HG03045 (cell line): ENCODE results near the gene CTIF.

ENCODE experiments used
- ATAC-seq: cut with Tn5 transposase; IDR thresholded peaks from one replicate; pipeline ENCODE4 v1.9.1; 2021; ENCODE audit warnings: mild to moderate bottlenecking, moderate library complexity; ENCODE audit not compliant: unreplicated experiment

CTIF gene

DNA sequence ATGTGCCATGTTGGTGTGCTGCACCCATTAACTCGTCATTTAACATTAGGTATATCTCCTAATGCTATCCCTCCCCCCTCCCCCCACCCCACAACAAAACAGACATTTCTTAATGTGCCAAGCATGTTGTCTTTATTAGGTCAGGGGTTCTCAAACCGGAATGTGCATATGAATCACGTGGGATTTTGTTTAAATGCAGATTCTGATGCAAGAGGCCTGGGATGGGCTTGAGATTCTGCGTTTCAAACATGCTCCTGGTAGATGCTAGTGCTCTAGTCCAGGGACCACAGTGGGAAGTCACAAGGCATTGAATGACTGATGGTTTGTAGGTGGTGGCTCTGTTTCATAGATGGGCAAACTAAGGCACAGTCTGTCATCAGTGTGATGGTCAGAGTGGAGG, 227.2 kb downstream of the CTIF start:
- ATAC-seq, result no peak

DNA sequence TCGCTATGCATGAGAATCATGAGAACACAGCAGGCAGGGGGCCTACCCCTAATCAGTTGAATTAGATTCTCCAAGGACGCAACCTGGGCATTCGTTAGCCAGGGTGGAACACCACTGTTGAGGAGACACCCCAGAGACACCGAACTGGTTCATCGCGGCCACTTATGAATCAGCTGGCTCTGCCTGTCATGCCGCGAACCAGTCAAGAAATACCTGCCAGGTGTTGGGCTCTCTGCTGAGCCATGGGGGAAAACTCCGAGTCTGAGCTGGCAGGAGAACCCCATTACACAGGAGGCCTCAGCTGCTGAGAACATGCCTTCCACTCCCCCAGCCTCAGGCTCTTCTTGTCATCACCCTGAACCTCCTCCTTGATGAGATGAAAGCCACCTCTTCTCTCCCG, 227.7 kb downstream of the CTIF start:
- no peak for ATAC-seq

GRCh38 chr18:48767090-48767690, 228.4 kb downstream of the CTIF start:
- no peak for ATAC-seq

DNA sequence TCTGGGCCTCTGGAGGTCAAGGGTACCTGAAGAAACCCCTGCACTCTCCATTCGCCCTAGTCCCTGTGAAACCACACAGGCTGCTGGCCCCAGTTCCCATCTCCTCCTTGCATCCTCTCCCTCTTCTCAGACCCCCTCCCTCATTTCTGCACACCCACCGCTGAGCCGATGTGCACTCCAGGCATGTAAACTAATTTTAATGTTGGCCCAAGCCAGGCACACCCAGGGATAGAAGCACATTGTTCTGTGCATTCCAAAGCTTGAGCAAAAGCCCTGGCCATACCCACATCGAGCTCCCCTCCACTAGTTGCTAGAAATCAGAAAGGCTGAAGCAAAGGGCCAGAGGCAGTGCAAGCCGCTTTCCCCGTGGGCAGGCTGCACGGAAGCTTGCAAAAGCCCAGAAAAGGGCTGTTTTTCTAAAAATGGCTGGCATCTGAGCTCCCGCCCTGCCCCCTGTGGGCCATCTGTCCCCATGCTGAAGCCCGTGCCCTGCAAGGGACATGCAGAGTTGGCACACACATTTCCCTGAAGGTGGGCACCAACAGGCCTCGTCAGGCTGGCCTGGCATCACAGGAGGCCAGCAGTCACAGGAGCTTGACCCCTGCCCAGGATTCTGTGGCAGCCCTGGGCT, 230.3 kb downstream of the CTIF start:
- no peak for ATAC-seq

DNA sequence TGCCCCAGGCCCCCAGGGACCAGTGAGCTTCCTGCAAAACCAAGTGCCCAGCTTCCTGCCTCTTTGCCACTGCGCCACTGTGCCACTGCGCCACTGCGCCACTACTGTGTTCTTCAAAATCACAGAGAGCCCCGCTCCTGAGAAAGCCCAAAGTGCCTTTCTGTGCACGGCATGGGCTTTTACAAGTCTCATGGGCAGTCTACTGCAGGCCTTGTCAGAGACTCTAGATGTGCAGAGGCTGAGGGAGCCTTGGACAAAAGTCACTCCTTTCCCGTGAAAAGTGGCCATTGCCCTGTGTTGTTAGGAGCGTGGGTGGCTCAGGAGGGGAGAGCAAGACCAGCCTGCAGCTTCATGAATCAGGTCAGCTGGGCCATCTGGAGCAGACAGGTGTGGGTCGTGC, 231.4 kb downstream of the CTIF start:
- no peak for ATAC-seq

- ATAC-seq, result no peak
Measured at GRCh38 chr18:48771641-48772375, 233.0 kb downstream of the CTIF start.

DNA sequence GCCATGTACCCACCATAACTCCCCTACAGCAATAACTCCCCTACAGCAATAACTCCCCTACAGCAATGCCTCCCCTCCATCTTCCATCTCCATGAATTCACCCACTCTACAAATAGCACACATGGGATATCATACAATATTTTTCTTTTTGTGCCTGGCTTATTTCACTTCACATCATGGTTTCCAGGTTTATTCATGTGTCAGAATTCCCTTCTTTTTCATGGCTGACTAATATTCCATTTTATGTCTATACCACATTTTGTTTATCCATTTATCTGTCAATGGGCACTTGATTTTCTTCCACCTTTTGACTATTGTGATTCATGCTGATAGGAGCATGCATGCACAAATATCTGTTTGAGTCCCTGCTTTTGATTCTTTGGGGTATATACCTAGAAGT, 233.6 kb downstream of the CTIF start:
- ATAC-seq, result no peak

GRCh38 chr18:48773821-48774220, 235.0 kb downstream of the CTIF start:
- ATAC-seq, result no peak

DNA sequence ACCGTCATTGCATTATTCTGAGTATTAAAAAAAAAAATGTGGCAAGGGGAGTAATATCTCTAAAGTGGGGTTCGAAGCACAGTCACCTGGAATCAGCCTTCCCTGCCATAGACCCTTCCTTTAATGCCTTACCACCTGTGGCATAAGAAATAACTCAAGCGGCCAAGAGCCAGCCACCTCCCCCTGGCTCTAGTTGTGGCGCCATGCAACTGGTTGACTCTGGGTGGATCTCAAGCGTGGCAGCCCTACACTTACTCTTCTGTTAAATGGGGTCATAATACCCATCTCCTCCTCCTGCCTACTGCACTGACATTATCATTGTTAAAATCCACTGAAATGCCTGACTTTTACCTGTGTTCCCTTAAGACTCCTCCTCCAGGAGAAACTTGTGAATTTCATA, 236.1 kb downstream of the CTIF start:
- no peak for ATAC-seq

DNA sequence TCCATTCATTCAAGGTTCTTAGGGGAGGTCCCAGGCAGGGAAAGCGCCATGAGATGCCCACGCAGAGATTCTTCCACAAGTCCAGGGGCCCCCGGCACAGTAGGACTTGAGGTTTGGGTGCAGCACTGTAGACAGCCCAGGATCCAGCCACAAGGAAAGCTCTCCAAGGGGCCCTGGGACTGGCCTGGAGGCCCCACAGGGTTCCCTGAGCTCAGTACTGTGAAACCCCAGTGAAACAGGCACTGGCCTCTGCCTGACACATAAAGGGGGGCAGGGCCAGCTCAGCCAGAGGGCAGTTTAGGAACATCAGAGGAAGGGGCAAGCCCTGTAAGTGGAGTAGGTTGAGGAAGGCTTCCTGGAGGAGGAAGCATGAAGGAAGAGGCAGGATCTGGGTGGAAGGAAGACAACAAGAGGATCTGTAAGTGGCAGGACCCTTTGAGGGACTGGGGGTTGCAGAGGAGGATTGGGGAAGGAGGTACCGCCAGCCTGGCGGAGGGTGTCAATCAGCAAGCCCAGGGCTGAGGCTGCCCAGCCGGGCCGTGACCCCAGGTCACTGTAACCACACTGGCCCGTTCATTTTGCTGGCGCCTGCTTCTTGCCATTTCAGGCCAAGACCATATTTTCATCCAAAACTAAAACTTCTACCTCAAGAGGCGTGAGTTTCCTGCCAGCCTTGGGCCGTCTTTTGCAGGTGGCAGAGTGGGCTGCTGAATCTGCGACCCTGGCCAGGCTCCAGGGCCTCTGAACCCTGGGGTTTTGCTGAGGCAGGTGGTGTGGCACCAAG, 236.7 kb downstream of the CTIF start:
- ATAC-seq, result no peak

- no peak for ATAC-seq
Measured at GRCh38 chr18:48776156-48776555, 237.3 kb downstream of the CTIF start.

- ATAC-seq, result no peak
Measured at GRCh38 chr18:48776641-48777025, 237.8 kb downstream of the CTIF start.

- ATAC-seq, result no peak
Measured at GRCh38 chr18:48777026-48777743, 238.4 kb downstream of the CTIF start.

DNA sequence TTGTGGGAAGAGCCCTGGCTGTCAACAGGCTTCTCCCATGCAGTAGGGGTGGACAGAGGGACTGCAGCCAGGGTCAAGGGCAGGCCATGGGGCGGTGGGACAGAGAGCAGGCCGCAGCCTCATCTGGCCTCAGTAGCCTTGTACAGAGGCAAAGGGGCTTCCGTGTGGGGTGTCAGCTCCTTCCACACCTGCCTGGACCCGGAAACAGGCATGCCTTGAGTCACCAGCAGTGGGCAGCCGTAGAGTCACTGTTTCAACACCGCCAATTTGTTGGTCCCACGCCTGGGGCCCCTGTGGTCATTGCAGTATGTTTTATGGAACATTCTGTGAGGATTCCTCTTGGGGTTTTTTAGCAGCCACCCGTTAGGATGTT, 238.9 kb downstream of the CTIF start:
- ATAC-seq, result no peak

DNA sequence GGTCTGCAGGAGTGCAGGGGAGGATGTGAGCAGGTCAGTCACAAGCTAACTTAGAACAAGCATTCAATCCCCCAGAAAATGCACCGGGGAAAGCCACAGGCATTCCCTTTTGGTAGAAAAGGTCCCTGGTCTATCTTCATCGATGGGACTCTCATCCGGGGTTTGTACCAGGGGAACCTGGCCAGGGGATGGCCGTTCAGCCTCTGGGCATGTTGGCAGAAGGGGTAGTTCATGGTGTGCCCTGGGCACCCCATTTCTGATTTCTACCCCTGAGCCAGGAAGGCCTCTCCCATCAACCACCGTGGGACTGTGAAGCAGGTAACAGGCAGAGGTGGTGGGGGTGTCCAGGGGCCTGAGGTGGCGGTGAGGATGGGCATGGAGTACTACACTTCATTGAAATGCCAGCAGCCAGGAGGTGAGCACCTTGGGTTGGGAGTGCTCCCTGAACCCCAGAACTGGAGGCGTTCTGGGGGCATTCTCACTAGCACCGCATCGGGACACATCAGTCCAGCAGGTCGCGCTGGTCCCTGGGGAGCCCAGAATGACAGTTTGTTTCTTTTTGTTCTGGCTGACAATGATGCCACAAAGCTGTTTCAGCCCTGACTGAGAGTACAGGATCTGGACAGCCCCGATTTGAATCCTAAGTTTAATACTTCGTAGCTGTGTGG, 239.6 kb downstream of the CTIF start:
- no peak for ATAC-seq

GRCh38 chr18:48779462-48779861, 240.6 kb downstream of the CTIF start:
- no peak for ATAC-seq

DNA sequence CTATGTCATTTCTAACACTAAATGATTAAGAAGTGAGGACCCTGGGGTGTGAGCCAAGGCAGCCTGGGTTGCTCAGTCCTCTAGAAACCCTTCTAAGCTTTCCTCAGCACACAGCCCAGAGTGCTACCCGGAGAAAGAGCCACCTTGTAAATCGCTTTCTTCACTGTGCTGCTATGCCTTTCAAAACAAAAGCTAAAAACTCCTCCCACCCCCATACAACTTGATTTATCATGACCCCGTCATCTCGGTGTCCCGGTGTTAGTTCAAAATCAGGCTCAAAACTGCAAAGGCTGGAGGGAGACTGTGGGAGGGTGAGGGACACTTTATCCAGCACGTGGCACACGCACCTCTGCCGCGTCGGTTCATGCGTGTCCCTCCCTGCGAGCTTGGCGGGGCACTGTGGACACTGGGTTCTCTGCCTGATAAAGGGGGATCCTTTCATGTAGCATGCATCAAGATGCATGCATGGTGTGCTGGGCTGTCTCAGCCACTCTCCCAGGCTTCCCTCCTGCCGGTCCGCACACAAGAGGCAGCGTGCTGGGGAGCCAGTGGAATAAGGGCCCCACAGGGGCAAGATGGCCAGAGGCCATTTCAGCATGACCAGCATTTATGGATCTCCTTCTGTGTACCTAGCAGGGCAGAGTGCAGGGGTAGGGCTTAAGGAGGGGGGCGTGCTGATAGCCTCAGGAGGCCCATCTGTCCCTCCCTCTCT, 241.5 kb downstream of the CTIF start:
- no peak for ATAC-seq

DNA sequence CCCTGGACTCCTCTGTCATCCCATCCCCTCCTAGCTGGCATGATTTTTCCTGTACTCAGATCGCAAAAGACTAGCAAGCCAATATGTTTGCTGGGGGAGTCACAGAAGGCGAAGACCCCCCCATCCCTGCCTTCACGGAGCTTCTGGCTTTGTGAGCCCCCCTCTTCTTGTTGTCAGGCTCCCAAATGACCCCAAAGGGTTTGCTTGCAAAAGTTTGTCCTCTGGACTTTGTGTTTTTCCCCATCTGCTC, 242.0 kb downstream of the CTIF start:
- ATAC-seq, result no peak

GRCh38 chr18:48781163-48781987, 242.5 kb downstream of the CTIF start:
- no peak for ATAC-seq
